ENCODE data around the gene EHBP1L1. TPM values are rescaled to one million over a fixed set of nuclear protein-coding genes. Genes with fewer than 3 reads are reported as not detected.

EHBP1L1 gene
- total RNA-seq, 1 donor from 2014 or later = 4.7 TPM

- Histone ChIP-seq H2AFZ (replicated peaks) (no peak overlapping the region), H3K4me1 (no peaks in the 10 kb centered on the region), H4K20me1 (ENCODE audit: low read depth) (no peaks in the 10 kb centered on the region), H3K9me3 (ENCODE audit: low read depth) (no peaks in the 10 kb centered on the region), H3K36me3 (no peaks in the 10 kb centered on the region), H3K4me2 (no peak overlapping the region), H3K27me3 (peaks cover under 1% of the 10 kb centered on the region), H3K79me2 (ENCODE audit: low read depth) (no peaks in the 10 kb centered on the region), H3F3A (ENCODE audit: low read depth) (no peaks in the 10 kb centered on the region), H3K27ac (no peak overlapping the region), H3K9ac (no peak overlapping the region), H3K4me3 (no peak overlapping the region)
- no peaks in the 10 kb centered on the region for H3K4me1 Mint-ChIP-seq
- H3K27me3 Mint-ChIP-seq (ENCODE audit: insufficient read depth, low read depth) = peaks cover 3% of the 10 kb centered on the region
- TF ChIP-seq, protein P1, sequence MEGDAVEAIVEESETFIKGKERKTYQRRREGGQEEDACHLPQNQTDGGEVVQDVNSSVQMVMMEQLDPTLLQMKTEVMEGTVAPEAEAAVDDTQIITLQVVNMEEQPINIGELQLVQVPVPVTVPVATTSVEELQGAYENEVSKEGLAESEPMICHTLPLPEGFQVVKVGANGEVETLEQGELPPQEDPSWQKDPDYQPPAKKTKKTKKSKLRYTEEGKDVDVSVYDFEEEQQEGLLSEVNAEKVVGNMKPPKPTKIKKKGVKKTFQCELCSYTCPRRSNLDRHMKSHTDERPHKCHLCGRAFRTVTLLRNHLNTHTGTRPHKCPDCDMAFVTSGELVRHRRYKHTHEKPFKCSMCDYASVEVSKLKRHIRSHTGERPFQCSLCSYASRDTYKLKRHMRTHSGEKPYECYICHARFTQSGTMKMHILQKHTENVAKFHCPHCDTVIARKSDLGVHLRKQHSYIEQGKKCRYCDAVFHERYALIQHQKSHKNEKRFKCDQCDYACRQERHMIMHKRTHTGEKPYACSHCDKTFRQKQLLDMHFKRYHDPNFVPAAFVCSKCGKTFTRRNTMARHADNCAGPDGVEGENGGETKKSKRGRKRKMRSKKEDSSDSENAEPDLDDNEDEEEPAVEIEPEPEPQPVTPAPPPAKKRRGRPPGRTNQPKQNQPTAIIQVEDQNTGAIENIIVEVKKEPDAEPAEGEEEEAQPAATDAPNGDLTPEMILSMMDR (IDR thresholded peaks at IDR 0.05) = no peak
- TF ChIP-seq EZH2phosphoT487 (IDR thresholded peaks at IDR 0.05) = no peak
- no peak for TF ChIP-seq EZH2 (IDR thresholded peaks at IDR 0.05)
- no peak for DNase-seq (ENCODE audit: low spot score)
- H3K36me3 Mint-ChIP-seq = peaks cover 11% of the 10 kb centered on the region
- H3K4me3 Mint-ChIP-seq = no peak overlapping the region
- no peak overlapping the region for H3K27ac Mint-ChIP-seq
- no peaks in the 10 kb centered on the region for H3K9me3 Mint-ChIP-seq
Observed at GRCh38 chr11:65599216-65599954, 23.5 kb downstream of the EHBP1L1 start.

- Histone ChIP-seq H3K79me2 (ENCODE audit: low read depth) (no peaks in the 10 kb centered on the region), H3F3A (ENCODE audit: low read depth) (no peaks in the 10 kb centered on the region), H3K4me1 (no peaks in the 10 kb centered on the region), H3K9me3 (ENCODE audit: low read depth) (no peaks in the 10 kb centered on the region), H3K27me3 (no peaks in the 10 kb centered on the region), H3K4me3 (no peak overlapping the region), H3K36me3 (no peaks in the 10 kb centered on the region), H2AFZ (replicated peaks) (no peak overlapping the region), H3K4me2 (no peak overlapping the region), H3K9ac (no peak overlapping the region), H3K27ac (no peak overlapping the region), H4K20me1 (ENCODE audit: low read depth) (no peaks in the 10 kb centered on the region)
- Mint-ChIP-seq H3K27ac (no peak overlapping the region), H3K4me1 (no peaks in the 10 kb centered on the region), H3K36me3 (peaks cover 11% of the 10 kb centered on the region), H3K9me3 (no peaks in the 10 kb centered on the region), H3K4me3 (no peak overlapping the region), H3K27me3 (ENCODE audit: insufficient read depth, low read depth) (peaks cover 3% of the 10 kb centered on the region)
- TF ChIP-seq, protein P1 (IDR thresholded peaks at IDR 0.05) = no peak
- TF ChIP-seq EZH2 (IDR thresholded peaks at IDR 0.05) (no peak), EZH2phosphoT487 (IDR thresholded peaks at IDR 0.05) (no peak)
- DNase-seq (ENCODE audit: low spot score) = no peak
Observed at GRCh38 chr11:65599955-65600246, 24.0 kb downstream of the EHBP1L1 start.

DNA sequence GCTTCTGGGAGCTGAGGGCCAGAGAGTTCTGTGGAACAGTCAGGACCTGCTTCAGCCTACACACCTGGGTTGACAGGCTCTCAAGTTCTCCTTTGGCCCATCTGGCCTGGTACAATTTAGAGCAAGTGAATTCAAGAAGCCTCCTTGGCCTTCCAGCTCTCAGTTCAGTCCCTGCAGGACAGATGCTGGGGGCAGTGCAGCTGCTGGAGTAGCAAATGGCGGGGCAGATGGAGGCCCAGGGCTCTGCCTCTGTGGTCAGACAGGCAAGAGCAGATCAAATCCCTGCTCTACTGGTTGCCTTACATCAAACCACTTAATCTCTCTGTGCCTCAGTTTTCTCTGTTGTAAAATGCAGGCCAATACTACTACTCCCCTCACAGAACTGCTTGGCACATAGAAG lies 28.4 kb downstream of the EHBP1L1 start:
- DNase-seq (ENCODE audit: low spot score) = no peak
- TF ChIP-seq EZH2 (IDR thresholded peaks at IDR 0.05) = no peak
- no peak for TF ChIP-seq EZH2phosphoT487 (IDR thresholded peaks at IDR 0.05)
- TF ChIP-seq, protein P1 (IDR thresholded peaks at IDR 0.05) = no peak
- Histone ChIP-seq H4K20me1 (ENCODE audit: low read depth) (peaks cover 31% of the 10 kb centered on the region), H2AFZ (replicated peaks) (no peak overlapping the region), H3K9ac (no peak overlapping the region), H3K4me2 (no peak overlapping the region), H3K27me3 (peaks cover 7% of the 10 kb centered on the region), H3K9me3 (ENCODE audit: low read depth) (no peaks in the 10 kb centered on the region), H3F3A (ENCODE audit: low read depth) (peaks cover 19% of the 10 kb centered on the region), H3K27ac (no peak overlapping the region), H3K4me1 (peaks cover 12% of the 10 kb centered on the region), H3K79me2 (ENCODE audit: low read depth) (no peaks in the 10 kb centered on the region), H3K36me3 (peaks cover 2% of the 10 kb centered on the region), H3K4me3 (no peak overlapping the region)
- Mint-ChIP-seq H3K4me3 (no peak overlapping the region), H3K27me3 (ENCODE audit: insufficient read depth, low read depth) (peaks cover 9% of the 10 kb centered on the region), H3K36me3 (peaks cover 13% of the 10 kb centered on the region), H3K27ac (no peak overlapping the region), H3K4me1 (peaks cover 19% of the 10 kb centered on the region), H3K9me3 (no peaks in the 10 kb centered on the region)

Measured in neural progenitor cell (in vitro differentiated cells).